ENCODE results near the gene CCL8.

DNA sequence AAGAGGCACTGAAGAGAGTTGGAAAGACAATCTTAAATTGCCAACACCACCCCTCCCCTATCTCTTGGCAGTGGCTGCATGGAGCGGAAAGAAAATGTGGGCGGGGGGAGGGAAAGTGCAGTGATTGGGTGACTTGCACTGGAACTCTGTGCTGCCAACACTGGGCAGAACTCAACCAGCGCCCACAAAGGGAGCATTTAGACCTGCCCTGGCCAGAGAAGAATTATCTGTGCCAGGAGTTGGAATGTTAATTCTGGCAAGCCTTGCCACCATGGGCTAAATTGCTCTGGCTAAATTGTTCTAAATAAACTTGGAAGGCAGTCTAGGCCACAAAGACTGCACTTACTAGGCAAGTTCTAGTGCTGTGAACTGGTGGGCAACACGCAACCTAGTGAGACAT lies 30.5 kb downstream of the CCL8 start:
- TF ChIP-seq, protein P1, sequence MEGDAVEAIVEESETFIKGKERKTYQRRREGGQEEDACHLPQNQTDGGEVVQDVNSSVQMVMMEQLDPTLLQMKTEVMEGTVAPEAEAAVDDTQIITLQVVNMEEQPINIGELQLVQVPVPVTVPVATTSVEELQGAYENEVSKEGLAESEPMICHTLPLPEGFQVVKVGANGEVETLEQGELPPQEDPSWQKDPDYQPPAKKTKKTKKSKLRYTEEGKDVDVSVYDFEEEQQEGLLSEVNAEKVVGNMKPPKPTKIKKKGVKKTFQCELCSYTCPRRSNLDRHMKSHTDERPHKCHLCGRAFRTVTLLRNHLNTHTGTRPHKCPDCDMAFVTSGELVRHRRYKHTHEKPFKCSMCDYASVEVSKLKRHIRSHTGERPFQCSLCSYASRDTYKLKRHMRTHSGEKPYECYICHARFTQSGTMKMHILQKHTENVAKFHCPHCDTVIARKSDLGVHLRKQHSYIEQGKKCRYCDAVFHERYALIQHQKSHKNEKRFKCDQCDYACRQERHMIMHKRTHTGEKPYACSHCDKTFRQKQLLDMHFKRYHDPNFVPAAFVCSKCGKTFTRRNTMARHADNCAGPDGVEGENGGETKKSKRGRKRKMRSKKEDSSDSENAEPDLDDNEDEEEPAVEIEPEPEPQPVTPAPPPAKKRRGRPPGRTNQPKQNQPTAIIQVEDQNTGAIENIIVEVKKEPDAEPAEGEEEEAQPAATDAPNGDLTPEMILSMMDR (IDR thresholded peaks at IDR 0.05) = no peak
- TF ChIP-seq POLR2A (IDR thresholded peaks at IDR 0.05) = no peak
